H1 (cell line): ENCODE results near the gene ZNF654. TPM values are rescaled to one million over a fixed set of nuclear protein-coding genes. Genes with fewer than 3 reads are reported as not detected.

ENCODE experiments used
- SRF ChIP-seq: IDR thresholded peaks from 2 replicates; pipeline ENCODE4 v1.6.1; 2011; ENCODE audit warnings: mild to moderate bottlenecking, low read depth, low read length, moderate library complexity
- polyA plus RNA-seq, 7 experiments: library from polyadenylated mRNA; depleted of rRNA in 3 of 7; stranded (reverse) in 5 of 7; unstranded in 2 of 7; fragments of >200 nt in 5 of 7; fragments of 200-250 nt in 2 of 7; gene quantifications; 1 replicate in 5 of 7; 2 replicates in 1 of 7; 4 replicates in 1 of 7; pipeline versions ENCODE4 v1.2.1 to v1.2.3, GENCODE V29; 2011 to 2013; ENCODE audit warnings: missing spikeins in 2 of 7, mixed read lengths in 2 of 7
- total RNA-seq: library from RNA; stranded (reverse); fragmentation: NEBNext Ultra II Directional; extraction: Animal tissue kit (Norgen Biotek cat#: 25700); gene quantifications from 2 replicates; pipeline ENCODE4 v1.2.1, GENCODE V29; 2021

The ZNF654 gene
- total and polyA plus RNA-seq, 2 of the 8 experiments (the other 6 are each of a cell fraction or from before 2014, with no cell fraction given): 0.47 to 5.3 TPM

DNA sequence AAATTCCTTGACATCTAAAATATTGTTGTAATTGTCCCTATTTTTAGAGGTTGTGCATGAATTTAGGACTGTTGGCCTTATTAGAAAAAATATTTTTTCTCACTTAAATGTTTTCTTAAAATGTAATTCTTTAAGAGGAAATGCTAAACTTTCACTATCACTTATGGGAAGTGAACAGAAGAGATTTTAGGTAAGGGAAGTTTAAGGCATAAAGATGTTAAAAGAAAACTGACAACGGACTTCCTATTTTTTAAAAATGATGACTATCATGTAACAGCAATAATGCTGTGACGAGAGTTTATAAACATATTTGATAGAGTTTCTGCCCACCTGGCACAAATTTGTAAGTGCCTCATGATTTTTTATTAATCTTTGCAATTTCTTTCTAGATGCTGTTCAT is 93.8 kb downstream of the ZNF654 start (continued):
- TF ChIP-seq SRF: no peak
- TF ChIP-seq, all 59 proteins: peak for 0
